Measurements from ENCODE around the gene SESN3.

The SESN3 gene

DNA sequence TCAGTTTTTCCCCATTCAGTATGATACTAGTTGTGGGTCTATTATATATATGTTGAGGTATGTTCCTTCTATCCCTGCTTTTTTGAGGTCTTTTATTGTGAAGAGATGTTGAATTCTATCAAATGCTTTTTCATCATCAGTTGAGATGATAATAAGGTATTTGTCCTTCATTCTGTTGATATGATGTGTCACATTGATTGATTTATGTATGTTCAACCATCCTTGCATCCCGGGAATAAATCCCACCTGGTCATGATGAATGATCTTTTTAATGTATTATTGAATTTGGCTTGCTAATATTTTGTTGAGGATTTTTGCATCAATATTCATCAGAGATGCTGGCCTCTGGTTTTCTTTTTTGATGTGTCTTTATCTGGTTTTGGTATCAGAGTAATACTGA lies 115.4 kb downstream of the SESN3 start:
- no peak for DNase-seq

Data from NCI-H345 (cell line).